ENCODE measurements around the gene PARL.

DNA sequence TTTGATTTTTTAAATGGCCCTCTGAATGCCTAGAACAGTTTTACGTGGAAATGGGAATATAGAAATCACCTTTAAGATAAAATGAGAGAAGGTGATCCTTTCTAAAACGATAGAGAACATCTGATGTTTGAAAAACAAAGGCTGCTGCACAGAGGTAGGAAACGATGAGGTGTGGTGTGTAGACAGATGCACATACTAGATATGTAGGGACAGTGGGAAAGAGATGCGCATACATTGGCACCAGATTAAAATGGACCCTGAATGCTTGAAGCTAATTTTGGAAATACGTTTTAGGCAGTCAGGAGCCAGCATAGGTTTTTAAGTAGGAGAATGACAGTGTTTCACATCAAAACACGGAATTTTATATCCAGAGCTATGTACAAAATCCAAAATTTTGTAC, 88.3 kb downstream of the PARL start:
- TF ChIP-seq, protein P1, sequence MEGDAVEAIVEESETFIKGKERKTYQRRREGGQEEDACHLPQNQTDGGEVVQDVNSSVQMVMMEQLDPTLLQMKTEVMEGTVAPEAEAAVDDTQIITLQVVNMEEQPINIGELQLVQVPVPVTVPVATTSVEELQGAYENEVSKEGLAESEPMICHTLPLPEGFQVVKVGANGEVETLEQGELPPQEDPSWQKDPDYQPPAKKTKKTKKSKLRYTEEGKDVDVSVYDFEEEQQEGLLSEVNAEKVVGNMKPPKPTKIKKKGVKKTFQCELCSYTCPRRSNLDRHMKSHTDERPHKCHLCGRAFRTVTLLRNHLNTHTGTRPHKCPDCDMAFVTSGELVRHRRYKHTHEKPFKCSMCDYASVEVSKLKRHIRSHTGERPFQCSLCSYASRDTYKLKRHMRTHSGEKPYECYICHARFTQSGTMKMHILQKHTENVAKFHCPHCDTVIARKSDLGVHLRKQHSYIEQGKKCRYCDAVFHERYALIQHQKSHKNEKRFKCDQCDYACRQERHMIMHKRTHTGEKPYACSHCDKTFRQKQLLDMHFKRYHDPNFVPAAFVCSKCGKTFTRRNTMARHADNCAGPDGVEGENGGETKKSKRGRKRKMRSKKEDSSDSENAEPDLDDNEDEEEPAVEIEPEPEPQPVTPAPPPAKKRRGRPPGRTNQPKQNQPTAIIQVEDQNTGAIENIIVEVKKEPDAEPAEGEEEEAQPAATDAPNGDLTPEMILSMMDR (IDR thresholded peaks at IDR 0.05 in 8 of 11, conservative IDR thresholded peaks at IDR 0.05 in 3 of 11) = no peak
- TF ChIP-seq POLR2A (IDR thresholded peaks at IDR 0.05) (no peak), POLR2AphosphoS5 (IDR thresholded peaks at IDR 0.05) (no peak)

Data from spleen (tissue), 7 donors.